UCSD-AML1 (cell line): ENCODE results near the gene CCN5.
"Not testable (repeated sequence)": the region's sequence is repeated elsewhere in the genome, so short reads cannot be mapped to it uniquely, and the experiment has no call there.

ENCODE experiments used
- DNase-seq: peaks from one replicate; lab custom pipeline; 2025; ENCODE audit not compliant: unreplicated experiment; lab: John Stamatoyannopoulos, UW

CCN5 gene

GRCh38 chr20:44756011-44756688 lies 41.0 kb downstream of the CCN5 start:
- DNase-seq, result no peak

GRCh38 chr20:44756956-44757355 lies 41.8 kb downstream of the CCN5 start:
- DNase-seq, result no peak

GRCh38 chr20:44758247-44759101 lies 43.3 kb downstream of the CCN5 start:
- DNase-seq, result no peak

- no peak for DNase-seq
Observed at GRCh38 chr20:44759595-44759994, 44.4 kb downstream of the CCN5 start.

- no peak for DNase-seq
Observed at GRCh38 chr20:44761423-44761822, 46.3 kb downstream of the CCN5 start.

- DNase-seq, result no peak
Observed at GRCh38 chr20:44762466-44763140, 47.4 kb downstream of the CCN5 start.

- not testable (repeated sequence) for DNase-seq
Observed at GRCh38 chr20:44763798-44764197, 48.6 kb downstream of the CCN5 start.

GRCh38 chr20:44765091-44765490 lies 49.9 kb downstream of the CCN5 start:
- no peak for DNase-seq

GRCh38 chr20:44765701-44766347 lies 50.7 kb downstream of the CCN5 start:
- DNase-seq, result no peak

GRCh38 chr20:44768256-44768655 lies 53.1 kb downstream of the CCN5 start:
- DNase-seq, result no peak

- no peak for DNase-seq
Observed at GRCh38 chr20:44768854-44769480, 53.8 kb downstream of the CCN5 start.

GRCh38 chr20:44769481-44769863 lies 54.3 kb downstream of the CCN5 start:
- no peak for DNase-seq

GRCh38 chr20:44770484-44771171 lies 55.5 kb downstream of the CCN5 start:
- DNase-seq, result no peak

GRCh38 chr20:44771172-44771535 lies 56.0 kb downstream of the CCN5 start:
- no peak for DNase-seq

- no peak for DNase-seq
Observed at GRCh38 chr20:44772636-44773035, 57.5 kb downstream of the CCN5 start.

GRCh38 chr20:44773070-44773829 lies 58.1 kb downstream of the CCN5 start:
- DNase-seq, result no peak

GRCh38 chr20:44776980-44777379 lies 61.8 kb downstream of the CCN5 start:
- peak; percentile 20 for DNase-seq
